ENCODE measurements around the gene KRT8.
"Not testable (repeated sequence)": the region's sequence is repeated elsewhere in the genome, so short reads cannot be mapped to it uniquely, and the experiment has no call there.

The KRT8 gene

GRCh38 chr12:52904509-52905300, at the start of gene KRT8:
TSS of gene KRT8 (minus strand) at chr12:52905076. CDS start at chr12:52904981, 95 bp downstream.
- DNase-seq (ENCODE audit: low read depth), result not testable (repeated sequence)

DNA sequence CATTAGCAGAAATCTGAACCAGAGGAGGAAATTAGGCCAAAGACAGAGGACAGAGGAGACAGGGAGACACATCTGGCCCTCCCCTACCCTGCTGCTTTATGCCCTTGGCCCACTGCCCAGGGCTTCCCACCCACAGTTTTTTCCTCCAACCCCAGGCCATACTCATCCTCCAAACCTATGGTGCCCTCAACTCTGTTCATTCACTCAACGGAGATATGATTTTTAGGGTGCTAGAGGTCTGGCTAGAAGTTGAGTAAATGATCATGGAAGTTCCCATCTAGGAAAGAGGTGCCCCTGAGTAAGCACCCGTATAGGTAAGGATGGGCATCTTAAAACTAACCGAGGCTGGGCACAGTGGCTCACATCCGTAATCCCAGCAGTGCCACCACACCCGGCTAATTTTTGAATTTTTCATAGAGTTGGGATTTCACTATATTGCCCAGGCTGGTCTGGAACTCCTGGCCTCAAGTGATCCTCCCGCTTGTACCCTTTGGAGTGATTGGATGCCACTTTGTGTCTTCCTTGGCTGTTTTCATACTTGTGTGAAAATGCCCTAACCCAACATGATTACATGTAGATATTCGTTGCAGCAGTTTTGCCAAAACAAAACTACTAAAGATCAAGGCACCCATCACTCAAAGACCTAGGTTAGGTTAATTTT, 48.4 kb upstream of the KRT8 start:
- no peak for DNase-seq (ENCODE audit: low read depth)

GRCh38 chr12:52952076-52952801, 47.4 kb upstream of the KRT8 start:
- no peak for DNase-seq (ENCODE audit: low read depth)

- no peak for DNase-seq (ENCODE audit: low read depth)
Measured at GRCh38 chr12:52951640-52952039, 46.8 kb upstream of the KRT8 start.

- DNase-seq (ENCODE audit: low read depth), result no peak
Measured at GRCh38 chr12:52951126-52951525, 46.2 kb upstream of the KRT8 start.

DNA sequence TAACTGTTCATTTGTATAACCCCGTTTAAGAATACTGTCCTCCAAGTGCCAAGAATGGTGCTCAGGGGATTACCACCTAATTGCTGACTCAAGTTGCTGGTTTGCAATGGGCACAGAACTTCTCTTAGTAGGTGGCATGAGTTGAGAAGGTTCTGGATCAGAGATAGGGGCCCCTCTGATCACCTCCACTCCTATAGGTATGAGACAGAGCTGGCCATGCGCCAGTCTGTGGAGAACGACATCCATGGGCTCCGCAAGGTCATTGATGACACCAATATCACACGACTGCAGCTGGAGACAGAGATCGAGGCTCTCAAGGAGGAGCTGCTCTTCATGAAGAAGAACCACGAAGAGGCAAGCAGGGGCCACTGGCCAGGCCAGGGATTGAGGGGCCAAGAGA, 45.7 kb upstream of the KRT8 start:
- DNase-seq (ENCODE audit: low read depth), result no peak

DNA sequence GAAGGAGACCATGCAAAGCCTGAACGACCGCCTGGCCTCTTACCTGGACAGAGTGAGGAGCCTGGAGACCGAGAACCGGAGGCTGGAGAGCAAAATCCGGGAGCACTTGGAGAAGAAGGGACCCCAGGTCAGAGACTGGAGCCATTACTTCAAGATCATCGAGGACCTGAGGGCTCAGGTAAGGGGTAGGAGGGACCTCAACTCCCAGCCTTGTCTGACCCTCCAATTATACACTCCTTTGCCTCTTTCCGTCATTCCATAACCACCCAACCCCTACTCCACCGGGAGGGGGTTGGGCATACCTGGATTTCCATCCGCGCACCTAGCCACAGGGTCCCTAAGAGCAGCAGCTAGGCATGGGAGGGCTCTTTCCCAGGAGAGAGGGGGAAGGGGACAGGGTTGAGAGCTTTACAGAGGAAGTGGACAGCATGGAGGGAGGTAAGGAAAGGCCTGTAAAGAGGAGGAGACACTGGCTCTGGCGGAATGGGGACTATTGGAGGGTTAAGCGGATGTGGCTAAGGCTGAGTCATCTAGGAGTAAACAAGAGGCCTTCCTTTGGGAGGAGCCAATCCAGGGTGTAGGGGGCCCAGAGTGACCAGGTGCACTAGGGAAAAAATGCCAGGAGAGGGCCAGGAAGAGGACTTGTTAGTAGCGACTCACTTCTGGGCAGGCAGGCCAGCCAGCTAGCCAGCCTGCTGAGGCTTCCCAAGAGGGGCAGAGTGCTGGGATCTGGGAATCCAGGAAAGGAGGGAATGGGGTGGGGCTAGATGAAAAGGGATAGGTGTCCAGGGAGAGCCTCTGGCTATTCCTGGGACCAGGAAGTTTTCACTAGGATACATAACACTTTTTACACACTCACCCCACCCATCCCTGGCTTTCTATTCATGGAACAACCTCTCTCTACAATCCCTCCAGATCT, 44.8 kb upstream of the KRT8 start:
- DNase-seq (ENCODE audit: low read depth), result peak; percentile 85

DNA sequence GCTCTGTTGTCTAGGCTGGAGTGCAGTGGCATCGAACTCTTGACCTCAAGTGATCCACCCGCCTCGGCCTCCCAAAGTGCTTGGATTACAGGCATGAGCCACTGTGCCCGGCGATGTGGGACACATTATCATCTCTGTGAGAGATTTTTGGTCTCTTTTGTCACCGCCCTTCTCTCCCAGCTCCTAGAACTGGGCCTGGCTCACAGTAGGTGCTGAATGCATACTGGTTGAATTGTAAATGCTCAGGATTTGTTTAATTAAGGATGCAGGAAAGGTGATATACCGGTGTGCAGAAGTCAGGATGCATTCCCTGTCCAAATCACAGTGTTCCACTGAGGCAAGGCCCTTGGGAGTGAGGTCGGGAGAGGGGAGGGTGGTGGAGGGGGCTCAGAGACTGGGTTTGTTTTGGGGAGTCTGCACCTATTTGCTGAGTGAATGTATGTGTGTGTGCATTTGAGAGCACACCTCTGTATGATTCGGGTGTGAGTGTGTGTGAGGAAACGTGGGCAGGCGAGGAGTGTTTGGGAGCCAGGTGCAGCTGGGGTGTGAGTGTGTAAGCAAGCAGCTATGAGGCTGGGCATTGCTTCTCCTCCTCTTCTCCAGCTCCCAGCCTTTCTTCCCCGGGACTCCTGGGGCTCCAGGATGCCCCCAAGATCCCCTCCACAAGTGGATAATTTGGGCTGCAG, 43.0 kb upstream of the KRT8 start:
- no peak for DNase-seq (ENCODE audit: low read depth)

DNA sequence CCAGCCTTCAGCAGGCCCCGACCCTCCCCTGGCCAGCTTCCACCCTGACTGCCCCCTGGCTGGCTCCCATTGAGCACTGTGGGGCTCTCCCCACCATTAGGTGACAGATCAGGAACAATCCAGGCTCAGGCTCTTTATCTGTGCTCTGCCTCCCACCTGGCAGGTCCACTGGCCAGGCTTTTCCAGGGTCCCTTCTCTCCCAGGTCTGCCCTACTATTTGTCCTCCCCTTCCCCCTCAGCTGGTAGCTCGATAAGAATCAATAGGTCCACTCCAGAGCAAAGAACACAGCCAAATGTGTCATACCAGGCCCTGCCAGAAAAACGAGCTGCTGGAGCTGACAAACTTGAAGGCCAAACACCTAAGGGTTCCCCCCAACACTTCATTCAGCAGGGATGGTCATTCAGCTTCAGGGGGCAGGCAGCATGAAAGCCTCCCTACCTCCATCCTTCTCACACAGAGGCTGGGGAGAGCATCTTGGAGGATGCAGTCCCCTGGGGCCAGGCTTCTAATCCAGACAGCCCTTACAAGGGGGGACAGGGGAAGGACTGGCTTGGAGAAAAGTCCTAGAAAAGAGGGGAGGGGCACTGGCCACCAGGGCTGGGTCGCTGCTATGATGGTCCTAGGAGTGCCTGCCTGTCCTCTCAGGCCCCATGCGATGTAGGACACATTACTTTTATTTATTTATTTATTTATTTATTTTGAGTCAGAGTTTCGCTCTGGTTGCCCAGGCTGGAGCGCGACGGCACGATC, 42.1 kb upstream of the KRT8 start:
- no peak for DNase-seq (ENCODE audit: low read depth)

DNA sequence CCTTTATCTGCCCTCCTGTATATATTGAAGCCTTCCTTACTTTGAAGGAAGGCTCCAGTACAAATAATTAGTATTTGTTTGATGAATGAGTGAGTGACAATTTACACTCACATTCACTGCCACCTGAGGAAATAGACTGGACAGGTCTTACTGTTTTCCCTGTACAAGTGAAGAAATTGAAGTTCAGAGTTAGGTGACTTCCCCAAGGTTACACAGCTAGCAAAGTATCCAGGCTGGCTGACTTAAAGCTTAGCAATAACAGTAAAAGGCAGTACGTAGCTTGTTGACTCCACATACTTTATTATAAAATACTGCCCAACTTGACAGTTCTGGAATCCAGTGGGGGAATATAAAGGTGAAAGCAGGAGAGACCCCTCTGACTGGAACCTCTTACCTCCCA, 41.5 kb upstream of the KRT8 start:
- no peak for DNase-seq (ENCODE audit: low read depth)

GRCh38 chr12:52945389-52946232, 40.7 kb upstream of the KRT8 start:
- no peak for DNase-seq (ENCODE audit: low read depth)

GRCh38 chr12:52944683-52945388, 40.0 kb upstream of the KRT8 start:
- no peak for DNase-seq (ENCODE audit: low read depth)

- DNase-seq (ENCODE audit: low read depth), result no peak
Measured at GRCh38 chr12:52942901-52943181, 38.0 kb upstream of the KRT8 start.

- no peak for DNase-seq (ENCODE audit: low read depth)
Measured at GRCh38 chr12:52942066-52942900, 37.4 kb upstream of the KRT8 start.

DNA sequence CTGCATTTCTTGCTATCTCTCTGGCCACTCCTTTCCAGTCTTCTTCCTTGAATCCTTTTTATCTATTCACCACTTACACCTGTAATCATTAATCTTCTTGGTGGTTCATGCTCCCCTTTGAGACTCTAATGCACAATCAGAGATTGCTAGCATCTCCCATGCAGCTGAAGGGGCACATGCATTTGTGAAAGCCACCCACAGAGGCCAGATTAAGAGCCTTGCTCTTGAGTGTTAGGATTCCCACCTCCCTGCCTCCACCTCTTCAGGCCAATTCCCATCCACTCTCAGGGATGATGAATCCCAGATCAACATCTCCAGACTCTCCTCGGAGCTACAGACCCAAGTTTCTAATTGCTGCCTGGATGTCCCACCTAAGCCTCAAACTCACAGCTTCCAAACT, 24.7 kb upstream of the KRT8 start:
- no peak for DNase-seq (ENCODE audit: low read depth)

GRCh38 chr12:52927964-52928363, 23.1 kb upstream of the KRT8 start:
- DNase-seq (ENCODE audit: low read depth), result no peak

GRCh38 chr12:52926596-52927234, 21.8 kb upstream of the KRT8 start:
- DNase-seq (ENCODE audit: low read depth), result no peak

Data from non-pigmented ciliary epithelial cell (primary cell).